Brain microvascular endothelial cell (primary cell): ENCODE data around the gene PDZK1IP1.

Experiments
- DNase-seq: peaks from one replicate; pipeline ENCODE4 v3.0.0-alpha.2; 2020
- H3K27ac ChIP-seq: fragments of 250-450 bp; sonication (Bioruptor Pico); 2 replicates; pipeline ENCODE4 v1.5.1; 2020; ENCODE audit warnings: mild to moderate bottlenecking, moderate library complexity
- H3K27me3 ChIP-seq: fragments of 250-450 bp; sonication (Bioruptor Pico); replicated peaks from 2 replicates; pipeline ENCODE4 v1.5.1; 2020; ENCODE audit warnings: mild to moderate bottlenecking
- H3K36me3 ChIP-seq: fragments of 250-450 bp; sonication (Bioruptor Pico); replicated peaks from 2 replicates; pipeline ENCODE4 v1.5.1; 2020; ENCODE audit warnings: mild to moderate bottlenecking
- H3K4me3 ChIP-seq: 2 replicates; pipeline ENCODE4 v1.5.1; 2011; ENCODE audit warnings: low read depth, mild to moderate bottlenecking, control low read depth, low read length, moderate library complexity
- CTCF ChIP-seq: IDR thresholded peaks from 2 replicates; pipeline ENCODE4 v1.5.1; 2011; ENCODE audit warnings: low read depth, mild to moderate bottlenecking, moderate library complexity, low read length, control low read depth, inconsistent platforms; ENCODE audit errors: missing control alignments
- in situ Hi-C: cut with HindIII; loops from 2 replicates; pipeline ENCODE4 v1.10.0; 2017; ENCODE audit warnings: low sequenced_read_pairs, low pct_ligation_motif_present

PDZK1IP1 gene

DNA sequence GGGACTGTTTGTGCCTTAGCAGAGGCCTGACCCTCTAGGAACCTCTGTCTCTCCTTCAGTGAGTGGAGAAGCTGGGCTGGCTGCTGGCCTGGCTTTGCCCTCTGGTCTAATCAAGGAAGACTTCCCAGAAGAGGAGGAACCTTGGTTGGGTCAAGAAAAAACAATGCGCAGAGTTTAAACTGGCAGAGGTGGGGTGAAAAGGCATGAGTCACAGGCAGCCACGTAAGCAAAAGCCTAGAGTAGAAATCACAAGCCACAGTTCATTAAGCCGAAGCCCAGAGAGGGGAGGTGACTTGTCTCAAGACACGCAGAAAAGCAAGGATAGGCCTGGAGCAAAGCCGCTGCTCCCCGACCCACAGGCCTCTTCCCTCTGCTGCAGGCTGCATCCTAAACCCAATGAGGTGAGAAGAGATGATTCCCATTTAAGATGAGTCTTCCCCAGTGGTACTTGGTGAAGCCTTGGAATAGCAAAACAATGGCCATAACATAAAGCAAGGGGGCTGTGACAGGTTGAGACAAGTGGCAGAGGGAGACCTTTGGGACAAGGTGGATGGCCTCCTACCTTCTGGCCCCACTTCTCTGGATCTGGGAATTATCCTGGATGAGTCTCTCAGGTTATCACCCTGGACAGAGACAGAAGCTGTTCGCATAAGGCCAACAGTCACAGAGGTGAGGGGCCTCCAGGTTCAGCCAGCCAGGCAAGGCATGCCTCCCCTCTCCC lies 7.7 kb downstream of the PDZK1IP1 start:
- DNase-seq, result peak; percentile 20
- in situ Hi-C loops, result no loop called here
- no peaks in the 10 kb centered on the region for H3K27me3 ChIP-seq
- H3K27ac ChIP-seq, result no peak overlapping the region
- H3K4me3 ChIP-seq, result no peak overlapping the region
- no peaks in the 10 kb centered on the region for H3K36me3 ChIP-seq
- no peak for TF ChIP-seq CTCF

GRCh38 chr1:47181095-47181954 lies 8.5 kb downstream of the PDZK1IP1 start:
- Histone ChIP-seq H3K4me3 (no peak overlapping the region), H3K36me3 (no peaks in the 10 kb centered on the region), H3K27ac (no peak overlapping the region), H3K27me3 (no peaks in the 10 kb centered on the region)
- no peak for TF ChIP-seq CTCF
- DNase-seq, result no peak
- in situ Hi-C loops, result no loop called here

DNA sequence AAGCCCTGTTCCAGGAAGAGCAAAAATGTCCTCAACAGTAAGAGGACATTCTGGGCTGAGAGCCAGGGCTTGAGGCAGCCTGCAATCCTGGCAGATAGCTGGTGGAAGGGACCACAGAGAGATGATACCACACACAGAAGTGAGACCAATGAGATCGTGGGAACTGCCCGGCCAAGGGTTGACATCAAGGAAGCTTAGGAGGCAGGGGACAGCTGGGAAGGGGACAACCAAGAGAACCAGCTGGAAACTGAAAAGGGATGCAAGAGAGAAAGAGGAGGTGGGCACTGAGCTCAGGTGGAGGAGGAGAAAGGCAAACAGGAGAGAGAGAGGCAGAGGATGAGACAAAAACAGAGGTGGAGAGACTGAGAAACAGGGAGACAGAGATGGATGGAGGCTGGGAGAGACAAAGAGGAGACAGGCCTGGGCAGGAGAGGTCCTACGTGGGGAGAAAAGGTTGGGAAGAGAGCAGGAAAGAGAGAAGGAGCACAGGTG lies 9.2 kb downstream of the PDZK1IP1 start:
- Histone ChIP-seq H3K27ac (no peak overlapping the region), H3K36me3 (no peaks in the 10 kb centered on the region), H3K27me3 (no peaks in the 10 kb centered on the region), H3K4me3 (no peak overlapping the region)
- no peak for DNase-seq
- in situ Hi-C loops, result no loop called here
- no peak for TF ChIP-seq CTCF

DNA sequence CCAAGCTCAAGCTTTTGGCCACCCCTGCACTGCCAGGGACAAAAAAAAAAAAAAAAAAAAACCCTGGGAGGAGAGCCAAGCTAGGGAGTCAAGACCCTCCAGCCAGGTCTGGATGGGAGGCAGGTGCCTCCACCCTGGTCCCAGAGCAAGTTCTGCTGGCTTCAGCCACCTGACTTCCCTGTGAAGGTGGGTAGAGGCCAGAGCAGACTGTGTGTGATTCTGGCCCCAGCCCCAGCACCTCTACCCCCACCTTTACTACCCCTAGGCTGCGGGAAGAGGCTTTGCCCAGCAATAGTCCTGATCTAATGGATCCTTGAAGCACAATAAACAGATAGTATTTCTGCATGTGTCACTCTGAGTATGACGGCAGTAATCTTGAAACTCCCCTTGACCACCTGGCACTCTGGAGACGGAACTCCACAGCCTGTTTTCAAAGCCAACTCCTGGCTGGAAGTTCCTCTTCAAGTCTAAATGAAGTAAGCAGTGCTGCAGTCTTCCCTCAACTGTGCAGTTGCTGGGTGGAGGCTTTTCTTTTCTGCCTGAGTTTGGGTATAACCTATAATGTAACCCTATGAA lies 9.8 kb downstream of the PDZK1IP1 start:
- in situ Hi-C loops, result no loop called here
- DNase-seq, result no peak
- no peak overlapping the region for H3K4me3 ChIP-seq
- H3K27ac ChIP-seq, result no peak overlapping the region
- no peak for TF ChIP-seq CTCF
- H3K27me3 ChIP-seq, result no peaks in the 10 kb centered on the region
- H3K36me3 ChIP-seq, result no peaks in the 10 kb centered on the region

- TF ChIP-seq CTCF, result peak; percentile 97
- Histone ChIP-seq H3K4me3 (peak overlapping the region; percentile 49), H3K27ac (no peak overlapping the region), H3K27me3 (no peaks in the 10 kb centered on the region), H3K36me3 (no peaks in the 10 kb centered on the region)
- DNase-seq, result peak; percentile 92
- in situ Hi-C loops, result no loop called here
These were observed 10.5 kb downstream of the PDZK1IP1 start for GRCh38 chr1:47179017-47179987.
